ENCODE measurements around the gene TAPBP.
"Not testable (repeated sequence)": the region's sequence is repeated elsewhere in the genome, so short reads cannot be mapped to it uniquely, and the experiment has no call there.

The TAPBP gene

GRCh38 chr6:33273924-33274902, 39.7 kb downstream of the TAPBP start:
- H3K4me1 ChIP-seq (ENCODE audit: control insufficient read depth, insufficient read depth, low read length, unreplicated experiment) = peaks cover 30% of the 10 kb centered on the region
- H3K36me3 ChIP-seq (ENCODE audit: insufficient read depth, low read length) = peaks cover 33% of the 10 kb centered on the region
- H3K27ac ChIP-seq (ENCODE audit: low read depth, low read length) = peak overlapping the region; percentile 63
- H3K27me3 ChIP-seq (ENCODE audit: insufficient read depth, low read length) = no peaks in the 10 kb centered on the region
- H3K4me3 ChIP-seq (ENCODE audit: low read depth, low read length) = peak overlapping the region; percentile 89
- peaks cover 54% of the 10 kb centered on the region for H3K79me2 ChIP-seq (ENCODE audit: control insufficient read depth, insufficient read depth, low read length, unreplicated experiment)
- no peak overlapping the region for H2AFZ ChIP-seq (ENCODE audit: low read length, unreplicated experiment)

GRCh38 chr6:33273129-33273923, 40.6 kb downstream of the TAPBP start:
- Histone ChIP-seq H3K79me2 (ENCODE audit: control insufficient read depth, insufficient read depth, low read length, unreplicated experiment) (peaks cover 54% of the 10 kb centered on the region), H3K4me1 (ENCODE audit: control insufficient read depth, insufficient read depth, low read length, unreplicated experiment) (peaks cover 30% of the 10 kb centered on the region), H3K27me3 (ENCODE audit: insufficient read depth, low read length) (no peaks in the 10 kb centered on the region), H3K36me3 (ENCODE audit: insufficient read depth, low read length) (peaks cover 33% of the 10 kb centered on the region), H3K4me3 (ENCODE audit: low read depth, low read length) (peak overlapping the region; percentile 89), H2AFZ (ENCODE audit: low read length, unreplicated experiment) (no peak overlapping the region), H3K27ac (ENCODE audit: low read depth, low read length) (peak overlapping the region; percentile 63)

DNA sequence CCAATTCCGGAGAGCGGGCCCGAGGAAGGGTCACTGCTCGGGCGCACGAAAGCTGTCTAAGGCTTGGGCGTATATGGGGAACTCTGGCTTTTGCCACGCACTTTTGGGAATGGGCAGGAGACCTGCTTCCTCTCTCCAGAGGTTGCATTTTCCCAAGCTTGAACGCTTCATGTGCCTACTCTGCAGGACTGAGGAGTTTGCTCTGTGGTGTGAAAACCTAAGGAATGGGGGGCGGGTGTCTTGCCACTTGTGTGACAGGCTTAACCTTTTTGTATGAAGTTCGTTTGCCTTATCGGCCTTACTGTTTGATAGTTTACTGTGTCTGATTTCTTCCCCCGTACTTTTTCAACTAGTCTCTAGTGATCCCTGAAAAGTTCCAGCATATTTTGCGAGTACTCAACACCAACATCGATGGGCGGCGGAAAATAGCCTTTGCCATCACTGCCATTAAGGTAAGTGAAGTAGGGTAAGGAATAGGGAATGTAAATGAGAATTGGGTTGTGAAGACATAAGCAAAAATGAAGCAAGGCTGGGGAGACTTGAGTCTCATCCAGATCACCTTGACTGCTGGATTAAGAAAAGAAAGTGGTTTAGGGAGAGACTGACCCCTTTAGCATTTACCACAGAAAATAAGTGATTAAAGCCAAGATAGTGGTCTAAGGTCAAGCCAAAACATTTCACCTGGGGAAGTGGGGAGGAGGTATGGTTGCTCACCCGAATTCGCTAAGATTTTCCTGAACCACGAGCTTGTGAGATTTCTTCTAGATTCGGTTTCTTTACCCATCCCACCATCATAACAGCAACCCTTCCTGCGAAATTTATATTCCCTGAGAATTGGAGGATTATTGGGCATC, 41.4 kb downstream of the TAPBP start:
- Histone ChIP-seq H3K4me3 (ENCODE audit: low read depth, low read length) (peak overlapping the region; percentile 89), H3K36me3 (ENCODE audit: insufficient read depth, low read length) (peaks cover 33% of the 10 kb centered on the region), H2AFZ (ENCODE audit: low read length, unreplicated experiment) (no peak overlapping the region), H3K27me3 (ENCODE audit: insufficient read depth, low read length) (no peaks in the 10 kb centered on the region), H3K4me1 (ENCODE audit: control insufficient read depth, insufficient read depth, low read length, unreplicated experiment) (peaks cover 30% of the 10 kb centered on the region), H3K79me2 (ENCODE audit: control insufficient read depth, insufficient read depth, low read length, unreplicated experiment) (peaks cover 54% of the 10 kb centered on the region), H3K27ac (ENCODE audit: low read depth, low read length) (peak overlapping the region; percentile 63)

DNA sequence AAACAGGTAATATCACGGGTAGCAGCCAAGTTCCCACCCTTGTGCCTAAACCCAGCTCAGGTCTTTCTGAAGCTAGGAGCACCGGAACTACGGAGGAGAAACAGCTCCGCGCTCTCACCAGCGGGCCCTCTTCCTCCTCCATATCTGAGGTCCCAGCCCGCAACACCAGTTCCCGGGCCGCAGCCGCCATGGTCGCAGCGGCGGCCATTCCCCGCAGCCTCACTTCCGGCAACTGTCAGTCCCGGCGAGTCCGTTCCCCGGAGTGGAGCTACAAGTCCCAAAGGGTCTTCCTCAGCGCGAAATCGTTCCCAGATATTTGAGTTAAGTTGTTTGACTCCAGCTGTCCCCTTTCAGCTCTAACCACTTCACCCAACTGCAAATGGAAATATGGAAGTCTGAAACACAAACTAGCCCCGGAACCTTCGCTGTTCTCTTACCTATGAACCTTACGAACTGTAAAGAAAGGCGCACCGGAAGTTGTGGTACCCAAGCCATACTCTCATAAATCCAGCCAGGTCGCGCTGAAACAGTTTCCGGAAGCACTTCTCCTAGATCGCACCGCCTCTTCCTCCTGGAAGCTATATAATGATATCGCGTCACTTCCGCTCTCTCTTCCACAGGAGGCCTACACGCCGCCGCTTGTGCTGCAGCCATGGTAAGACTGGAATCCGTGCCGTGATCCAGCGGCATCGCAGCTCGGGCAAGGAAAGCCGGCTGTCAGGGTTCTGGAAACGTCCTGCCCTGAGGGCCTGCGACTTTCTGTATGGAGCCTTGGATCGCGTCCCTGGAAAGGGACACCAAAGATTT, 42.2 kb downstream of the TAPBP start, which contains the start of the genes RPS18 and VPS52:
Gene RPS18, plus strand, starts transcription at position 608 of the 807 bp plus-strand sequence. Its CDS starts 45 bp downstream, at position 653.
Gene VPS52, minus strand, starts transcription at position 409 of the 807 bp plus-strand sequence. Its CDS starts 201 bp downstream, at position 208.
- Histone ChIP-seq H3K4me1 (ENCODE audit: control insufficient read depth, insufficient read depth, low read length, unreplicated experiment) (peaks cover 28% of the 10 kb centered on the region), H3K27ac (ENCODE audit: low read depth, low read length) (peak within 1 kb of the TSS; percentile 83), H3K4me3 (ENCODE audit: low read depth, low read length) (peak within 1 kb of the TSS; percentile 89), H3K79me2 (ENCODE audit: control insufficient read depth, insufficient read depth, low read length, unreplicated experiment) (peaks cover 54% of the 10 kb centered on the region), H2AFZ (ENCODE audit: low read length, unreplicated experiment) (peak within 1 kb of the TSS; percentile 82), H3K27me3 (ENCODE audit: insufficient read depth, low read length) (no peaks in the 10 kb centered on the region), H3K36me3 (ENCODE audit: insufficient read depth, low read length) (peaks cover 33% of the 10 kb centered on the region)

- Histone ChIP-seq H2AFZ (ENCODE audit: low read length, unreplicated experiment) (peak overlapping the region; percentile 82), H3K79me2 (ENCODE audit: control insufficient read depth, insufficient read depth, low read length, unreplicated experiment) (peaks cover 54% of the 10 kb centered on the region), H3K27me3 (ENCODE audit: insufficient read depth, low read length) (no peaks in the 10 kb centered on the region), H3K27ac (ENCODE audit: low read depth, low read length) (peak overlapping the region; percentile 83), H3K36me3 (ENCODE audit: insufficient read depth, low read length) (peaks cover 33% of the 10 kb centered on the region), H3K4me1 (ENCODE audit: control insufficient read depth, insufficient read depth, low read length, unreplicated experiment) (peaks cover 23% of the 10 kb centered on the region), H3K4me3 (ENCODE audit: low read depth, low read length) (peak overlapping the region; percentile 89)
These were observed 42.8 kb downstream of the TAPBP start for GRCh38 chr6:33271117-33271467.

GRCh38 chr6:33264015-33264414, 49.9 kb downstream of the TAPBP start:
- Histone ChIP-seq H3K4me3 (ENCODE audit: low read depth, low read length) (no peak overlapping the region), H3K4me1 (ENCODE audit: control insufficient read depth, insufficient read depth, low read length, unreplicated experiment) (peaks cover 13% of the 10 kb centered on the region), H2AFZ (ENCODE audit: low read length, unreplicated experiment) (no peak overlapping the region), H3K79me2 (ENCODE audit: control insufficient read depth, insufficient read depth, low read length, unreplicated experiment) (no peaks in the 10 kb centered on the region), H3K27me3 (ENCODE audit: insufficient read depth, low read length) (no peaks in the 10 kb centered on the region), H3K27ac (ENCODE audit: low read depth, low read length) (no peak overlapping the region), H3K36me3 (ENCODE audit: insufficient read depth, low read length) (peaks cover 8% of the 10 kb centered on the region)

GRCh38 chr6:33262490-33262889, 51.4 kb downstream of the TAPBP start:
- not testable (repeated sequence) for H3K27ac ChIP-seq (ENCODE audit: low read depth, low read length); H3K27me3 ChIP-seq (ENCODE audit: insufficient read depth, low read length); H3K79me2 ChIP-seq (ENCODE audit: control insufficient read depth, insufficient read depth, low read length, unreplicated experiment); H3K4me3 ChIP-seq (ENCODE audit: low read depth, low read length); H2AFZ ChIP-seq (ENCODE audit: low read length, unreplicated experiment)
- peaks cover 11% of the 10 kb centered on the region for H3K36me3 ChIP-seq (ENCODE audit: insufficient read depth, low read length)
- H3K4me1 ChIP-seq (ENCODE audit: control insufficient read depth, insufficient read depth, low read length, unreplicated experiment) = peaks cover 13% of the 10 kb centered on the region

- Histone ChIP-seq H3K79me2 (ENCODE audit: control insufficient read depth, insufficient read depth, low read length, unreplicated experiment) (no peaks in the 10 kb centered on the region), H3K4me3 (ENCODE audit: low read depth, low read length) (no peak overlapping the region), H3K27ac (ENCODE audit: low read depth, low read length) (no peak overlapping the region), H3K36me3 (ENCODE audit: insufficient read depth, low read length) (peaks cover 11% of the 10 kb centered on the region), H2AFZ (ENCODE audit: low read length, unreplicated experiment) (no peak overlapping the region), H3K27me3 (ENCODE audit: insufficient read depth, low read length) (no peaks in the 10 kb centered on the region), H3K4me1 (ENCODE audit: control insufficient read depth, insufficient read depth, low read length, unreplicated experiment) (peaks cover 13% of the 10 kb centered on the region)
These were observed 54.8 kb downstream of the TAPBP start for GRCh38 chr6:33259032-33259431.

GRCh38 chr6:33254591-33254990, 59.3 kb downstream of the TAPBP start:
- Histone ChIP-seq H3K79me2 (ENCODE audit: control insufficient read depth, insufficient read depth, low read length, unreplicated experiment) (peaks cover 10% of the 10 kb centered on the region), H3K27ac (ENCODE audit: low read depth, low read length) (no peak overlapping the region), H3K4me3 (ENCODE audit: low read depth, low read length) (no peak overlapping the region), H3K4me1 (ENCODE audit: control insufficient read depth, insufficient read depth, low read length, unreplicated experiment) (peaks cover 32% of the 10 kb centered on the region), H3K27me3 (ENCODE audit: insufficient read depth, low read length) (no peaks in the 10 kb centered on the region), H3K36me3 (ENCODE audit: insufficient read depth, low read length) (peaks cover 13% of the 10 kb centered on the region), H2AFZ (ENCODE audit: low read length, unreplicated experiment) (no peak overlapping the region)
